NK-92 (cell line): ENCODE measurements around the gene FAM167B.
"Not testable (repeated sequence)": the region's sequence is repeated elsewhere in the genome, so short reads cannot be mapped to it uniquely, and the experiment has no call there.

Source experiments
- DNase-seq: peaks from one replicate; lab custom pipeline; 2025; ENCODE audit not compliant: unreplicated experiment; lab: John Stamatoyannopoulos, UW

Gene FAM167B

DNA sequence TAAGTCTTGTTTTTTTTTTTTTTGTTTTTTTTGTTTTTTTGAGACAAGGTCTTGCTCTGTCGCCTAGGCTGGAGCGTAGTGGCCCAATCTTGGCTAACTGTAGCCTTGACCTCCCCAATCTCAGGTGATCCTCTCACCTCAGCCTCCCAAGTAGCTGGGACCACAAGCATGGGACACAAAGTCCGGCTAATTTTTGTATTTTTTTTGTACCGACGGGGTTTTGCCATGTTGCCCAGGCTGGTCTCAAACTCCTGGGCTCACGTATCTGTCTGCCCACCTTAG, 10.1 kb downstream of the FAM167B start:
- DNase-seq: no peak

DNA sequence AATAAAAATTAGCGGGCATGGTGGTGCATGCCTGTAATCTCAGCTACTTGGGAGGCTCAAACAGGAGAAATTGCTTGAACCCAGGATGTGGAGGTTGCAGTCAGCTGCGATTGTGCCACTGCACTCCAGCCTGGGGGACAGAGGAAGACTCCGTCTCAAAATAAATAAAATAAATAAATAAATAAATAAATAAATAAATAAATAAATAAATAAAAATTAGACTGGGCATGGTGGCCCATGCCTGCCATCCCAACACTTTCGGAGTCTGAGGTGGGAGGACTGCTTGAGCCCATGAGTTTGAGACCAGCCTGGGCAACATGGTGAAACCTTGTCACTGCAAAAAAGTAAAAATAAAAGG, 16.2 kb downstream of the FAM167B start:
- not testable (repeated sequence) for DNase-seq

DNA sequence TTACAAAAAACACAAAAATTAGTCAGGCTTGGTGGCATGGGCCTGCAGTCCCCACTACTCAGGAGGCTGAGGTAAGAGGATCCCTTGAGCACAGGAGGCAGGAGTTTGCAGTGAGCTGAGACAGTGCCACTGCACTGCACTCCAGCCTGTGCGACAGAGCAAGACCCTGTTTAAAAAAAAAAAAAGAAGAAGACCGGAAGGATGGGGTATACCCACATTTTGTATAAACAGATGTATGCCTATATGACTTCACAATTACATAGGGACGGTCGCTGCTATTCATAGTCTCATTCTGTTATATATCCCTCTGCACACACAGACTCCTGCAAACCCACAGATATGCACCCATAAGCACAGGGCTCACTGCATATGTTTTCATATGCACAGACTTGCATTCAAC, 16.7 kb downstream of the FAM167B start:
- DNase-seq: no peak

DNA sequence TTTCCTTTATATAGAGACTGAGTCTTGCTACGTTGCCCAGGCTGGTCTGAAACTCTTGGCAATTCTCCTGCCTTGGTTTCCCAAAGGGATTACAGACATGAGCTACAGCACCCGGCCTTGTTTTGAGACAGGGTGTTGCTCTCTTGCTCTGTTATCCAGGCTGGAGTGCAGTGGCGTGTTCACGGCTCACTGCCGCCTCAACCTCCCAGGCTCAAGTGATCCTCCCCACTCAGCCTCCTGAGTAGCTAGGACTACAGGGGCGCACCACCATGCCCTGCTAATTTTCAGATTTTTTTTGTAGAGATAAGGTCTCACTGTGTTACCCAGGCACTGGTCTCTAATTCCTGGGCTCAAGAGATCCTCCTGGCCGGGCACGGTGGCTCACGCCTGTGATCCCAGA, 18.8 kb downstream of the FAM167B start:
- DNase-seq: no peak

DNA sequence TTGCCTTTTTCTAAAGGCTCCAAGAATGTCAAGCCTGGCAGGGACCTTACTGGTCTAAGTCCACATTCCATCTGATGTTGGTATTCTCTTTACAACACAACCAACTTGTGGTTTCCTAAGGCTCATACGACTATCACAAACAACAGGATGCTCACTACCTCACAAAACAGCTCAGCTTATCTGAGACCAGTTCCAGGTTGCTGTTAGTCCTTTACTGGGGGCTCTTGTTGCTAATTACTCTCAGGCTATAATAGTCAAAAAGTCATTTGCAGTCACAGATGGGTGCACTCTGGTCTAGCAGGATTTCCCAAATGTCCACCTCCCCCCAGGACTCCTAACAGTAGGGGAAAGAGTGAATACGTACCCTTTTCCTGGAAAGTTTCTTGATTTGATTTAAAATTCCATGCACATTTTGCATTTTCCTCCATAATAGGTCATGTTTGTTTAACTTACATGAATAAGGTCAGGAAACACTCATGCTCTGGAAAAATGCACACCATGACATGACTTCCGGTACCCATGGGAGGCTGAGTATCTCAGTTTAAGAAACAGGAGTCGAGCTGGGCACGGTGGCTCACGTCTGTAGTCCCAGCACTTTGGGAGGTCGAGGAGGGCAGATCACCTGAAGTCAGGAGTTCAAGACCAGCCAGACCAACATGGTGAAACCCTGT, 20.0 kb downstream of the FAM167B start:
- DNase-seq: no peak

DNA sequence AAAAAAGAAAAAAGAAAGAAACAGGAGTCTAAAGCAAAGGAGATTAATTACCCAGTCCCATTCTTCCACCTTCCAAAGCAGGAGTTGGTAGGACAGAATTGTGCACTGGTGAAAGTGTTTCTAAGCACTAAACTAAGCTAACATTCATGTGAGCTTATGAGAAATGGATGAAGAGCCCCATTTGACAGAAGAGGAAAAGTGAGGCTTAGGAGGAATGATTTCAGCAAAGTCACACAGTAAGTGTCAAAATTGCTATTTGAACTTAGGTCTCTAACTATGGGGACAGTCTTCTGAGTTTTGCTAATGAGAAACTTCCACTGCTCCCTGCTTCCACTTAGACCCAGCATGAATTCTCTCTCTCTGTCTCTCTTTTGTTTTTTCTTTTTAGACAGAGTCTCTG, 22.7 kb downstream of the FAM167B start:
- DNase-seq: no peak

DNA sequence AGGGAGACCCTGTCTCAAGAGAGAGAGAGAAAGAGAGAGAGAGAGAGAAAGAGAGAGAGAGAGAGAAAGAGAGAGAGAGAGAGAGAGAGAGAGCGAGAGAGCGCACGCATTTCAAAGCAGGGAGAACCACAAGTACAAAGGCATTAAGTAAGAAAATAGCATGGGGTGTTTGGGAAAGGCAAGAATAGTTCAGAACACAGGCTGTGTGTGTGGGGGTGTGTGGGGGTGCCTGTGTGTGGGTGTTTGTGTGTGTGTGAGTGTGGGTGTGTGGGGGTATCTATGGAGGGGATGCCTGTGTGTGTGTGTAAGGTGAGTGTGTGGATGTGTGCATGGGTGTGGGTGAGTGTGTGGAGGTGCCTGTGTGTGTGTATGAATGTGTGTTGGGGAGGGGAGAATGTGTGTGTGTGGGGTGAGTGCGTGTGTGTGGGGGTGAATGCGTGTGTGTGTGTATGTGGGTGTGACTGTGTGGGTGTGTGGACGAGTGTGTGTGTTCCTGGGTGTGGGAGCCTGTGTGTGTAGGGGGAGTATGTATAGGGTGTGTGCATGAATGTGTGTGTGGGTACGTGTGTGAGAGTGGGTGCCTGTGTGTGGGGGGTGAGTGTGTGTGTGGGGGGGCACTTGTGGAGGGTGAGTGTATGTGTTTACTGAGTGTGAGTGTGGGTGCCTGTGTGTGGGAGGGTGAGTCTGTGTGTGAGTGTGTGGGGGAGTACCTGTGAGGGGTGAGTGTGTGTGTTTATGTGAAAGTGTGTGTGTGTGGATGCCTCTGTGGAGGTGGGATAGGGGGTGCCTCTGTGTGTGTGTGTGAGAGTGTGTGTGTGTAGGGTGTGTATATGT, 25.8 kb downstream of the FAM167B start:
- DNase-seq: no peak

DNA sequence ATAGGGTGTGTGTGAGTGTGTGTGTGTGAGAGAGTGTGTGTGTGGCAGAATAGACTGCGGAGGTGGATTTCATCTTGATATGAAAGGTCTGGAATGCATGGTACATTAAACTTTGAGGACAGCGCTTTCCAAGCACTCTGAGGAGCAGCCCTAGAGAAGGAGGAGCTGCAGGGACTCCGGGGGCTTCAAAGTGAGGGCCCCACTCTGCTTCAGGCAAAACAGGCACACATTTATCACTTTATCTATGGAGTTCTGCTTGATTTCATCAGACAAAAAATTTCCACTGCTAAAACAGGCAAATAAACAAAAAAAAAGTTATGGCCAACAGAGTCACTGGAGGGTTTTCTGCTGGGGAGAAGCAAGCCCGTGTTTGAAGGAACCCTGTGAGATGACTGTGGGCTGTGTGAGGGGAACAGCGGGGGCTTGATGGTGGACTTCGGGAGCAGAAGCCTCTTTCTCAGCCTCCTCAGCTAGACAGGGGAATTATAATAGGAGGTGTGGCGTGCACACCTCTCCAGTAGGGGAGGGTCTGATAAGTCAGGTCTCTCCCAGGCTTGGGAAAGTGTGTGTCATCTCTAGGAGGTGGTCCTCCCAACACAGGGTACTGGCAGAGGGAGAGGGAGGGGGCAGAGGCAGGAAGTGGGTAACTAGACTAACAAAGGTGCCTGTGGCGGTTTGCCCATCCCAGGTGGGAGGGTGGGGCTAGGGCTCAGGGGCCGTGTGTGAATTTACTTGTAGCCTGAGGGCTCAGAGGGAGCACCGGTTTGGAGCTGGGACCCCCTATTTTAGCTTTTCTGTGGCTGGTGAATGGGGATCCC, 26.6 kb downstream of the FAM167B start:
- DNase-seq: peak; percentile 32

DNA sequence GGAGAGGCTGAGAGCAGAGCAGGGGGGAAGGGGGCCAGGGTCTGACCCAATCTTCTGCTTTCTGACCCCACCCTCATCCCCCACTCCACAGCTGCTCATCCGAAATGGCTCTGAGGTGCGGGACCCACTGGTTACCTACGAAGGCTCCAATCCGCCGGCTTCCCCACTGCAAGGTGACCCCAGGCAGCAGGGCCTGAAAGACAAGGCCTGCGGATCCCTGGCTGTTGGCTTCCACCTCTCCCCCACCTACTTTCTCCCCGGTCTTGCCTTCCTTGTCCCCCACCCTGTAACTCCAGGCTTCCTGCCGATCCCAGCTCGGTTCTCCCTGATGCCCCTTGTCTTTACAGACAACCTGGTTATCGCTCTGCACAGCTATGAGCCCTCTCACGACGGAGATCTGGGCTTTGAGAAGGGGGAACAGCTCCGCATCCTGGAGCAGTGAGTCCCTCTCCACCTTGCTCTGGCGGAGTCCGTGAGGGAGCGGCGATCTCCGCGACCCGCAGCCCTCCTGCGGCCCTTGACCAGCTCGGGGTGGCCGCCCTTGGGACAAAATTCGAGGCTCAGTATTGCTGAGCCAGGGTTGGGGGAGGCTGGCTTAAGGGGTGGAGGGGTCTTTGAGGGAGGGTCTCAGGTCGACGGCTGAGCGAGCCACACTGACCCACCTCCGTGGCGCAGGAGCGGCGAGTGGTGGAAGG, 27.8 kb downstream of the FAM167B start:
- DNase-seq: no peak

DNA sequence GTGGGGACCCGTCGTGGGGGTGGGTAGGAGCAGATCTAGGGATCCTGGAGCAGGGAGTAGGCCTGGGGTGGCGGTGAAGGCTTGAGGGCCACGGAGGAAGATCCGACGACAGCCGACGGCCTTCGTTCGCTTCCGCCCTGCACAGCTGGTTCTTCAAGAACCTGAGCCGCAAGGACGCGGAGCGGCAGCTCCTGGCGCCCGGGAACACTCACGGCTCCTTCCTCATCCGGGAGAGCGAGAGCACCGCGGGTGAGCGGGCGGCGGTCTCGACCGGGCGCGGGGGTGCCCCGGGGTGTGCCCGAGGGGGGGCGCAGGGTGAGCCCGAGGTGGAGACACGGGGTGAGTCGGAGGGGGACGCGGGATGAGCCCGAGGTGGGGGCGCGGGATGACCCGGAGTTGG, 28.4 kb downstream of the FAM167B start:
- no peak for DNase-seq

DNA sequence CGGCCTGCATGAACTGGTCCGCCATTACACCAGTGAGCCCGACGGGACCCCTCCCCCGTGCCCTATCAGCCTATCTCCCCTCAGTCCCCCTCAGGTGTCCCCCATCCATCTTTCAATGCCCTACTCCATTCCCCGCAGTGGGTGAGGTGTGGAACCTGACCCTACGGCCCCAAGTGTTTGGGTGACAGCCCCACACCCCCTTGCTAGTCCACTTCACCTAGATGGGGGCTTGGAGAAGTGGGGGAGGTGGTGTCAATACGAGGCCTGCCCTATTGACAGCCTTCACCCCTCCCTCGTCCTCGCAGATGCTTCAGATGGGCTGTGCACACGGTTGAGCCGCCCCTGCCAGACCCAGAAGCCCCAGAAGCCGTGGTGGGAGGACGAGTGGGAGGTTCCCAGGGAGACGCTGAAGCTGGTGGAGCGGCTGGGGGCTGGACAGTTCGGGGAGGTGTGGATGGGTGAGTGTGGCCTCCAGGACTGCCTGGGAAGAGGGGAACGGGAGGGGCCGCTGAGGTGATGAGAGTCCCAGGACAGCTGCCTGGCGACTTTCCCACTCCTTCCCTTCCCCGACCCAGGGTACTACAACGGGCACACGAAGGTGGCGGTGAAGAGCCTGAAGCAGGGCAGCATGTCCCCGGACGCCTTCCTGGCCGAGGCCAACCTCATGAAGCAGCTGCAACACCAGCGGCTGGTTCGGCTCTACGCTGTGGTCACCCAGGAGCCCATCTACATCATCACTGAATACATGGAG, 29.2 kb downstream of the FAM167B start:
- no peak for DNase-seq

DNA sequence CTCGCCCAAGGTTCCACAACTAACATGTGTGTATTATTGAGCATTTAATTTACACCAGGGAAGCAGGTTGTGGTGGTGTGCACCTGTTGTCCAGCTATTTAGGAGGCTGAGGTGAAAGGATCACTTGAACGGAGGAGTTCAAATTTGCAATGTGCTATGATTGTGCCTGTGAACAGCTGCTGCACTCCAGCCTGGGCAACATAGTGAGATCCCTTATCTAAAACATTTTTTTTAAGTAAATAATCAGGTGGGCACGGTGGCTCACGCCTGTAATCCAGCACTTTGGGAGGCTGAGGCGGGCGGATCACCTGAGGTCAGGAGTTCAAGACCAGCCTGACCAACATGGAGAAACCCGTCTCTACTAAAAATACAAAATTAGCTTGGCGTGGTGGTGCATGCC, 37.8 kb downstream of the FAM167B start:
- not testable (repeated sequence) for DNase-seq

DNA sequence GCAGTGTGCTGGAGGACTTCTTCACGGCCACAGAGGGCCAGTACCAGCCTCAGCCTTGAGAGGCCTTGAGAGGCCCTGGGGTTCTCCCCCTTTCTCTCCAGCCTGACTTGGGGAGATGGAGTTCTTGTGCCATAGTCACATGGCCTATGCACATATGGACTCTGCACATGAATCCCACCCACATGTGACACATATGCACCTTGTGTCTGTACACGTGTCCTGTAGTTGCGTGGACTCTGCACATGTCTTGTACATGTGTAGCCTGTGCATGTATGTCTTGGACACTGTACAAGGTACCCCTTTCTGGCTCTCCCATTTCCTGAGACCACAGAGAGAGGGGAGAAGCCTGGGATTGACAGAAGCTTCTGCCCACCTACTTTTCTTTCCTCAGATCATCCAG, 38.6 kb downstream of the FAM167B start:
- no peak for DNase-seq

DNA sequence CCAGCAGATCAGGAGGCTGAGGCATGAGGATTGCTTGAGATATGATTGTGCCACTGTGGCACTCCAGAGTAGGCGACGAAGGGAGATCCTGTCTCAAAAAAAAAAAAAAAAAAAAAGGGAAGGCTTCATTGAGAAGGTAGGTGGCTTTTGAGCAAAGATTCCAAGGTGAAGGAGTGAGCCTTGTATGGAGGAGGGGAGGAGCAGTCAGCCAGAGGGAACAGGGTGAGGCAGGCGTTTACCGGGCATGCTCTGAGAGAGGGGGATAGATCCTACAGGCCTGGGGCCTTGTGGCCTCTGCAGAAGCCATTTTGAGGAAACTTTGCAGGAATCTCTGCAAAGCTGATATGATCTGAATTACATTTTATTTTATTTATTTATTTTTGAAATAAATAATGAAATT, 39.7 kb downstream of the FAM167B start:
- no peak for DNase-seq

DNA sequence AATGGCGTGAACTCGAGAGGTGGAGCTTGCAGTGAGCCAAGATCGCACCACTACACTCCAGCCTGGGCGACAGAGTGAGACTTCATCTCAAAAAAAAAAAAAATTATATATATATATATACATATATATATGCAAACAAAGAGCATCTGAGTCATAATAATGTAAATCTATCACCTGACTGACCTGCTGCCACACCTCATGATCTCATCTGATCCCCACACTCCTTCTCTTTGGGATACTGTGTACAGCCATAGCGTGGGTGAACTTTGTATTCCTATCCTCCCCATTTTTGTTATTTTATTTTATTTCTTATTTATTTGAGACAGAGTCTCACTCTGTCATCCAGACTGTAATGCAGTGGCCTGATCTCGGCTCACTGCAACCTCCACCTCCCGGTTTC, 42.2 kb downstream of the FAM167B start:
- DNase-seq: no peak

DNA sequence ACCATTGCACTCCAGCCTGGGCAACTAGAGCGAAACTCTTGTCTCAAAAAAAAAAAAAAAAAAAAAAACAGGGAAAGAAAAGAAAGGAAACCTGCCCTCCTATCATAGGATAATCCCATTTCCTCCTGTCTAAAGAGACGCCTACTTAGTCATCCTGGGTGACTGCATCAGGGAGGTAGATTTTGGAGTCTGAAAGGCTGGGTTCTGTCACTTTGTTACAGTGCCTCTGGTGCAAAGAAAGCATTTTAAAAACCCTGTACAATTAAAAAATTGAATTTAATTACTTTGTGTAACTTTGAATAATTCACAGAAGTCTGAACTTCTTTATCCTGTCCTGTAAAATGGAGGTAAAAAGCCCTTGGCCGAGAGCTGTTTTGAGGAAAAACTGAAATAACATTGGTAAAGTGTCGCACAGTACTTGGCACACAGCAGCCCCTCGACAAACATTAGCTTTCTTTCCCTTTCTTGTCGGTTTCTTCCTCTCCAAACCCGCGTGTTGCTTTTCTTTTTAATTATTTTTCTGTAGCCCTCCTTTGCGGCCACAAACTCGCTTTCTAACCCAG, 44.2 kb downstream of the FAM167B start:
- no peak for DNase-seq

DNA sequence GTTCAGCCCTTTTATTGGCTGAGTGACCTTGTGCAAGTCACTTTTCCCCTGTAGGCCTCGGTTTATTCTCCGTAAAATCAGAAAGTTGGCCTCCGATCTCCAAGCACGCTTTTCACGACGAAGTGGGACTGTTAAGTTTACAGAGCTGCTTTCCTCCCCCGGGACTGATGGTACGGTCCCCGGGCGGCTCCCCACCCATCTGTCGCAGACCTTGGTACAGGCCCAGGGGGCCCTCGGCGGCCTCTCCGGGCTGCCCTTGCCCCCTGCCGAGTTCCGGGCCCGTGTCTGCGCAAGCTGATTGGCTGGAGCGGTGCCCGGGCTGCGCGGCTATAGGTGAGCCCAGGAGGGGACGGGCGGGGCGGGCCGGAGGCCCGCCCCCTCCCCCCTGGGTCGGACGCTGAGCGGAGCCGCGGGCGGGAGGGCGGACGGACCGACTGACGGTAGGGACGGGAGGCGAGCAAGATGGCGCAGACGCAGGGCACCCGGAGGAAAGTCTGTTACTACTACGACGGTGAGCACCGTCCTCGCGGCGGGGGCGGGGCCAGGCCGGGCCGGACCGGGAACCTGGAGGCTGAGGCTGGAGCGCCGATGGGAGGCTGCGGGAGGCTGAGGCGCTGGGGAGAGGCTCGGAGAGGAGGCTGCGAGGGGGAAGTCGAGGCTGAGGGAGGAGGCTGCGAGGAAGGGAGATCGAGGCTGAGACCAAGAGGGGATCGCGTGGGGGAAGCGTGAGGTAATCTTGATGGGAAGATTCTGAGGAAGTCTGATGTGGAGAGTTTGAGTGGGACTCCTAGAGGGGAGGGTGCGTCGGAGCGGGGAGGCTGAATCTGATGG, 44.9 kb downstream of the FAM167B start, which contains the start of gene HDAC1:
TSS of gene HDAC1 (plus strand) at position 376 of the 831 bp plus-strand sequence. CDS start at position 463, 87 bp downstream.
- peak; percentile 86 for DNase-seq

DNA sequence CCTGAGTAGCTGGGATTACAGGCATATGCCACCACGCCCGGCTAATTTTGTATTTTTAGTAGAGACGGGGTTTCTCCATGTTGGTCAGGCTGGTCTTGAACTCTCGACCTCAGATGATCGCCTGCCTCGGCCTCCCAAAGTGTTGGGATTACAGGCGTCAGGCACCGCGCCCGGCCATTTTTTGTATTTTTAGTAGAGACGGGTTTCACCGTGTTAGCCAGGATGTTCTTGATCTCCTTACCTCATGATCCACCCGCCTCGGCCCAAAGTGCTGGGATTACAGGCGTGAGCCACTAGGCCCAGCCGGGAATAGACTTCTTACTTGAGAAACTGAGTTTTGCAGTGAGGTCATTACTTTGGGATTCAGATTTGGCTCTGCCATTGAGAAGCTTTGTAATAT, 51.2 kb downstream of the FAM167B start:
- DNase-seq: not testable (repeated sequence)
